GM12878 (cell line): ENCODE results near the gene POLR3E. TPM values are rescaled to one million over a fixed set of nuclear protein-coding genes. Genes with fewer than 3 reads are reported as not detected.

Experiments
- ATAC-seq: fragments of 200-7000 bp; cut with Tn5 transposase; 3 replicates; pipeline ENCODE4 v1.9.1; 2020; ENCODE audit warnings: mild to moderate bottlenecking, moderate library complexity
- BruUV-seq: library from RNA; stranded (reverse); fragments of 400-500 nt; replicated peaks from 2 replicates; lab custom pipeline; 2021; lab: Mats Ljungman, UMichigan
- CTCF ChIA-PET: fragments of 300-600 bp; sonication (Branson Sonifier 250); formaldehyde crosslinking; extraction: SDS; loops from one replicate; lab custom pipeline; 2021; ENCODE audit warnings: inconsistent platforms; lab: Yijun Ruan, JAX
- POLR2A ChIA-PET: fragments of 350-600 bp; formaldehyde crosslinking; extraction: SDS; loops from one replicate; lab custom pipeline; 2021; ENCODE audit warnings: inconsistent platforms; lab: Charles Lee
- RAD21 ChIA-PET: fragments of 300-600 bp; sonication (Branson Sonifier 250); formaldehyde crosslinking; loops from one replicate; lab custom pipeline; 2023; ENCODE audit warnings: antibody characterized with exemption; ENCODE audit not compliant: unreplicated experiment; lab: Charles Lee
- SMC1A ChIA-PET: fragments of 300-600 bp; sonication (Branson Sonifier 250); formaldehyde crosslinking; loops from one replicate; lab custom pipeline; 2023; ENCODE audit not compliant: unreplicated experiment, uncharacterized antibody; lab: Charles Lee
- DNase-seq: peaks from one replicate; pipeline ENCODE4 v3.0.0-alpha.2; 2011; ENCODE audit warnings: low read depth, low spot score
- FAIRE-seq: peaks from 3 replicates; lab custom pipeline; 2011; peaks lifted over from hg19 to GRCh38; lab: Jason Lieb, UNC
- H2AFZ ChIP-seq: 2 replicates; pipeline ENCODE4 v1.6.0; 2011; ENCODE audit warnings: low read depth, low read length, control low read depth; ENCODE audit not compliant: control insufficient read depth
- H3K27ac ChIP-seq: 2 replicates; pipeline ENCODE4 v1.5.1; 2011; ENCODE audit warnings: control low read depth; ENCODE audit not compliant: control insufficient read depth, insufficient read depth
- H3K27me3 ChIP-seq, 2 experiments: replicated peaks in 1 of 2; 2 replicates each; pipeline versions ENCODE4 v1.6.0 to v1.6.1; 2011; ENCODE audit warnings: low read length in 1 of 2; ENCODE audit not compliant: control insufficient read depth in 2 of 2, insufficient read depth in 2 of 2
- H3K36me3 ChIP-seq, 2 experiments: 2 replicates each; pipeline ENCODE4 v1.5.1; 2011; ENCODE audit warnings: low read length in 1 of 2; ENCODE audit not compliant: control insufficient read depth in 2 of 2, insufficient read depth in 2 of 2
- H3K4me1 ChIP-seq: 2 replicates; pipeline ENCODE4 v1.6.1; 2011; ENCODE audit warnings: mild to moderate bottlenecking, low read length, moderate library complexity, mixed read lengths; ENCODE audit not compliant: control insufficient read depth, insufficient read depth
- H3K4me2 ChIP-seq: 2 replicates; pipeline ENCODE4 v1.6.0; 2011; ENCODE audit warnings: control low read depth; ENCODE audit not compliant: control insufficient read depth, insufficient read depth
- H3K4me3 ChIP-seq: fragments of 200-600 bp; sonication (generic); 2 replicates; pipeline ENCODE4 v1.5.1; 2016
- H3K79me2 ChIP-seq: 2 replicates; pipeline ENCODE4 v1.6.0; 2011; ENCODE audit warnings: low read length; ENCODE audit not compliant: control insufficient read depth, insufficient read depth
- H3K9ac ChIP-seq: 2 replicates; pipeline ENCODE4 v1.8.0; 2011; ENCODE audit warnings: low read length, control low read depth, mixed read lengths; ENCODE audit not compliant: control insufficient read depth, insufficient read depth
- H3K9me3 ChIP-seq: replicated peaks from 3 replicates; pipeline ENCODE4 v1.5.1; 2011; ENCODE audit warnings: mild to moderate bottlenecking, low read length; ENCODE audit not compliant: control insufficient read depth, insufficient read depth
- H4K20me1 ChIP-seq: 2 replicates; pipeline ENCODE4 v1.6.0; 2011; ENCODE audit not compliant: control insufficient read depth, insufficient read depth
- BCL11A ChIP-seq: IDR thresholded peaks from 2 replicates; pipeline ENCODE4 v1.6.1; 2011; ENCODE audit warnings: low read depth, low read length
- BCLAF1 ChIP-seq: fragments of 450-650 bp; IDR thresholded peaks from 2 replicates; pipeline ENCODE4 v1.6.1; 2017; ENCODE audit warnings: antibody characterized with exemption, mild to moderate bottlenecking, moderate library complexity
- FOS ChIP-seq: IDR thresholded peaks from 3 replicates; pipeline ENCODE4 v1.6.1; 2011; ENCODE audit warnings: borderline replicate concordance; ENCODE audit not compliant: insufficient read length; ENCODE audit errors: extremely low read depth
- GABPA ChIP-seq: IDR thresholded peaks from 2 replicates; pipeline ENCODE4 v1.6.1; 2014; ENCODE audit warnings: antibody characterized with exemption, low read depth, mild to moderate bottlenecking, inconsistent platforms
- KLF5 ChIP-seq: fragments of 450-650 bp; IDR thresholded peaks from 2 replicates; pipeline ENCODE4 v1.6.1; 2014; ENCODE audit warnings: mild to moderate bottlenecking; ENCODE audit not compliant: partially characterized antibody
- NFXL1 ChIP-seq: fragments of 450-650 bp; IDR thresholded peaks from 2 replicates; pipeline ENCODE4 v1.6.1; 2017; ENCODE audit warnings: antibody characterized with exemption, mild to moderate bottlenecking, borderline replicate concordance
- RAD21 ChIP-seq: IDR thresholded peaks from 2 replicates; pipeline ENCODE4 v1.6.1; 2011; ENCODE audit warnings: mild to moderate bottlenecking, low read depth, low read length, moderate library complexity; ENCODE audit not compliant: insufficient read depth
- RCOR1 ChIP-seq: conservative IDR thresholded peaks from 2 replicates; pipeline ENCODE4 v1.6.1; 2012; ENCODE audit warnings: low read depth, low read length, improper control_type of control experiment
- RUNX3 ChIP-seq: IDR thresholded peaks from 2 replicates; pipeline ENCODE4 v1.6.1; 2012; ENCODE audit warnings: low read length, inconsistent platforms
- YBX1 ChIP-seq: fragments of 450-650 bp; IDR thresholded peaks from 2 replicates; pipeline ENCODE4 v1.6.1; 2016; ENCODE audit warnings: antibody characterized with exemption
- WGBS: methylation state at CpG from one replicate; pipeline ENCODE4 v1.1.6; 2016; ENCODE audit warnings: low lambda C conversion rate; ENCODE audit not compliant: insufficient replicate concordance, insufficient coverage; ENCODE audit errors: missing lambda C conversion rate; 5-methylcytosine and 5-hydroxymethylcytosine counted together
- in situ Hi-C: fragments of 300-500 bp; cut with MboI; formaldehyde crosslinking; loops from 9 replicates; pipeline ENCODE4 v1.14.3; 2018; ENCODE audit warnings: mixed read lengths
- intact Hi-C: fragments of 100-400 bp; cut with micrococcal nuclease; formaldehyde crosslinking; loops from one replicate; pipeline ENCODE4 v1.14.2; 2022; ENCODE audit not compliant: unreplicated experiment
- polyA plus RNA-seq, 11 experiments: library from polyadenylated mRNA; depleted of rRNA in 4 of 11; unstranded in 6 of 11; stranded (reverse) in 5 of 11; fragments of >200 nt; fragmentation: Nextera tagmentation in 4 of 11; fragmentation: Illumina TruSeq in 1 of 11; extraction: Ambion mirVana in 4 of 11; extraction: Trizol in 1 of 11; gene quantifications; 1 replicate in 1 of 11; 2 replicates in 10 of 11; pipeline versions ENCODE4 v1.2.1 to v1.2.3, GENCODE V29; 2011 to 2016; ENCODE audit warnings: inconsistent platforms in 2 of 11, missing spikeins in 2 of 11, low read depth in 1 of 11
- total RNA-seq, 4 experiments: library from RNA; depleted of rRNA in 3 of 4; stranded (reverse); fragments of >200 nt in 3 of 4; fragmentation: Illumina TruSeq in 1 of 4; extraction: Trizol in 1 of 4; gene quantifications; 2 replicates each; pipeline versions ENCODE4 v1.2.1 to v1.2.3, GENCODE V29; 2013 to 2021

POLR3E gene
- total and polyA plus RNA-seq, 10 of the 15 experiments (the other 5 are each of a cell fraction or from before 2014, with no cell fraction given) = 11.1 to 79.5 (median 39.7) TPM

DNA sequence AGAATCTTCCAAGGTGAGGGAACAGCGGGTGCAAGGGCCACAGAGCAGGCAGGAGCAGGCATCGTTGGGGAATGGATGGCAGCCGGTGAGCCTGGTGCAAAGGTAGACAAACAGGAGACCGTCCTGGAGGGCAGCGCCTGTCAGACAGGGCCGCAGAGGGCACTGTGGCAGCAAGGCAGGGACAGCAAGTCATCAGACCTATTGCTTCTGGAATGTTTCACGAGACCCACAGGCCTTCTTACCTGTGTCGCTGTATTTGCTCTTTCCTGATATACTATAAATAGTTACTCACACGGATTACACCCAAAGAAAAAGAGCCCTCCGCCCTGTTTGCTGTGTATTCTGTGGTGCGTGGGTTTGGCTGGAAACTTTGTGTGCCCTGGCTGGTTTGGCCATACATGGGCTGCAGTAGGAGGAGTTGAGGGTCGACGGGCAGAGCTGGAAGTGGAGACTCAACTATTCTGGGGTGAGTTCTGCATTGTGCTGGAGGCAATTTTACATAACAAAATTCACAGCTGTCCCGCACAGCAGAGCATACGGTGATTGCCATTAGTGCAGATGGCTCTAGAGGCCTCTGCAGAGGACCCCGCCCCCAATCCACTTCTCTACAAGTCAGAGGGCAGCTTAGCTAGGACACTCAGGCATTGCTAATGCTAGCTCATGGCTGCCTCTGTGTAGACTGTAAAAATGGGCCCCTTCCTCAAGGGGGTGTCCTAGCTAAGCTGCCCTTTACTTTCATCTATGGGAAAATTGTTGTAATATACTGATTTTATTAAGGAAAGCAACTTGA is 18.6 kb upstream of the POLR3E start:
- H3K9ac ChIP-seq = no peak overlapping the region
- no peaks in the 10 kb centered on the region for H3K27me3 ChIP-seq
- POLR2A ChIA-PET = interaction anchor here (0.6 to 0.8 kb wide), 2 partner anchors 18 to 47 kb away, joined by 4 to 10 read pairs; no protein-coding TSS in a partner anchor
- no peak overlapping the region for H2AFZ ChIP-seq
- SMC1A ChIA-PET = interaction anchor here (0.9 kb wide), 1 partner anchor 8 kb away, joined by 3 read pairs; no protein-coding TSS in a partner anchor
- intact Hi-C loops = no loop called here
- peaks cover 9 to 27% of the 10 kb centered on the region in 2 experiments for H3K36me3 ChIP-seq
- H4K20me1 ChIP-seq = no peaks in the 10 kb centered on the region
- H3K79me2 ChIP-seq = no peaks in the 10 kb centered on the region
- RAD21 ChIA-PET = interaction anchor here (0.8 kb wide), 1 partner anchor 73 kb away, joined by 3 read pairs; the partner anchor contains the start of gene EEF2K
- no peaks in the 10 kb centered on the region for H3K9me3 ChIP-seq
- TF ChIP-seq YBX1 (no peak), FOS (no peak), BCL11A (no peak), RUNX3 (no peak), GABPA (no peak), BCLAF1 (no peak), KLF5 (no peak), RCOR1 (no peak), NFXL1 (no peak), RAD21 (no peak)
- TSS peak; percentile 36 for BruUV-seq
- H3K27ac ChIP-seq = no peak overlapping the region
- 94% methylated on average over 16 of the region's 16 CpGs for WGBS
- CTCF ChIA-PET = interaction anchor here (1.0 to 1.1 kb wide), 2 partner anchors 73 to 87 kb away, joined by 3 read pairs; partner anchors contain the start of gene EEF2K
- H3K4me1 ChIP-seq = no peaks in the 10 kb centered on the region
- H3K4me3 ChIP-seq = no peak overlapping the region
- DNase-seq = no peak
- FAIRE-seq = no peak
- no peak for ATAC-seq
- H3K4me2 ChIP-seq = no peak overlapping the region
- in situ Hi-C loops = no loop called here
